Fibroblast of lung (primary cell): ENCODE data around the gene KCNQ4.

Source experiments
- EZH2 ChIP-seq: IDR thresholded peaks from 2 replicates; pipeline ENCODE4 v1.5.1; 2012; ENCODE audit warnings: low read length, control low read depth, mild to moderate bottlenecking; ENCODE audit errors: missing control alignments
- TF ChIP-seq, protein P1 (sequence below), 2 donors: IDR thresholded peaks in 1 of 2; conservative IDR thresholded peaks in 1 of 2; 1 replicate in 1 of 2; 2 replicates in 1 of 2; pipeline ENCODE4 v1.5.1; 2011 to 2012; ENCODE audit warnings: low read length in 2 of 2, control low read depth in 1 of 2, inconsistent platforms in 1 of 2, low read depth in 1 of 2, mild to moderate bottlenecking in 1 of 2

GRCh38 chr1:40751802-40752201, 31.8 kb upstream of the KCNQ4 start:
- TF ChIP-seq, protein P1, sequence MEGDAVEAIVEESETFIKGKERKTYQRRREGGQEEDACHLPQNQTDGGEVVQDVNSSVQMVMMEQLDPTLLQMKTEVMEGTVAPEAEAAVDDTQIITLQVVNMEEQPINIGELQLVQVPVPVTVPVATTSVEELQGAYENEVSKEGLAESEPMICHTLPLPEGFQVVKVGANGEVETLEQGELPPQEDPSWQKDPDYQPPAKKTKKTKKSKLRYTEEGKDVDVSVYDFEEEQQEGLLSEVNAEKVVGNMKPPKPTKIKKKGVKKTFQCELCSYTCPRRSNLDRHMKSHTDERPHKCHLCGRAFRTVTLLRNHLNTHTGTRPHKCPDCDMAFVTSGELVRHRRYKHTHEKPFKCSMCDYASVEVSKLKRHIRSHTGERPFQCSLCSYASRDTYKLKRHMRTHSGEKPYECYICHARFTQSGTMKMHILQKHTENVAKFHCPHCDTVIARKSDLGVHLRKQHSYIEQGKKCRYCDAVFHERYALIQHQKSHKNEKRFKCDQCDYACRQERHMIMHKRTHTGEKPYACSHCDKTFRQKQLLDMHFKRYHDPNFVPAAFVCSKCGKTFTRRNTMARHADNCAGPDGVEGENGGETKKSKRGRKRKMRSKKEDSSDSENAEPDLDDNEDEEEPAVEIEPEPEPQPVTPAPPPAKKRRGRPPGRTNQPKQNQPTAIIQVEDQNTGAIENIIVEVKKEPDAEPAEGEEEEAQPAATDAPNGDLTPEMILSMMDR (conservative IDR thresholded peaks at IDR 0.05 in 1 of 2, IDR thresholded peaks at IDR 0.05 in 1 of 2; ENCODE audit: low read depth in 1 of 2, low read length in 2 of 2), result no peak
- no peak for TF ChIP-seq EZH2
